Prostate gland (tissue), 2 donors: Measurements from ENCODE around the gene MRPL50.

Source experiments
- CTCF ChIP-seq, 4 experiments: fragments of 200-600 bp in 2 of 4; fragments of 450-650 bp in 2 of 4; sonication (generic) in 2 of 4; IDR thresholded peaks; 1 replicate in 3 of 4; 2 replicates in 1 of 4; pipeline ENCODE4 v1.5.1; 2016 to 2019; ENCODE audit warnings: antibody characterized with exemption in 4 of 4, mild to moderate bottlenecking in 2 of 4, moderate library complexity in 2 of 4
- POLR2A ChIP-seq: fragments of 450-650 bp; IDR thresholded peaks from one replicate; pipeline ENCODE4 v1.6.1; 2016; ENCODE audit warnings: antibody characterized with exemption, mild to moderate bottlenecking

GRCh38 chr9:101359679-101360078, 38.7 kb downstream of the MRPL50 start:
- TF ChIP-seq CTCF (IDR thresholded peaks at IDR 0.05), result no peak
- no peak for TF ChIP-seq POLR2A
